Measurements from ENCODE around the gene MSANTD3. TPM values are rescaled to one million over a fixed set of nuclear protein-coding genes. Genes with fewer than 3 reads are reported as not detected.
A peak's percentile ranks its signal among the peaks of the same experiment; 100 is the strongest.

MSANTD3 gene
- total and polyA plus RNA-seq, 8 donors: 1.2 to 121 (median 17.4) TPM

- Histone ChIP-seq H3K4me1 (peaks cover 0 to 10% (median 0%) of the 10 kb centered on the region in 4 donors), H3K27me3 (no peaks in the 10 kb centered on the region), H3K4me3 (no peak overlapping the region), H3K36me3 (no peaks in the 10 kb centered on the region), H3K27ac (no peak overlapping the region), H3K9me3 (no peaks in the 10 kb centered on the region)
- no peak for DNase-seq
- TF ChIP-seq EP300 (IDR thresholded peaks at IDR 0.05): no peak
- TF ChIP-seq CTCF (IDR thresholded peaks at IDR 0.05): no peak
- no peak for TF ChIP-seq POLR2A (IDR thresholded peaks at IDR 0.05)
- TF ChIP-seq POLR2AphosphoS5 (IDR thresholded peaks at IDR 0.05): no peak
- intact Hi-C loops (cut with DNase I; ENCODE audit: low total_unique reads): no loop called here
- WGBS, 5 donors: 96 to 98% (median 97%) methylated on average over 2 of the region's 2 CpGs
Observed at GRCh38 chr9:100466171-100466828, 39.4 kb downstream of the MSANTD3 start.

GRCh38 chr9:100466829-100467221, 39.9 kb downstream of the MSANTD3 start:
- intact Hi-C loops (cut with DNase I; ENCODE audit: low total_unique reads): no loop called here
- no peaks in the 10 kb centered on the region for H3K9me3 ChIP-seq
- H3K36me3 ChIP-seq: no peaks in the 10 kb centered on the region
- WGBS, 5 donors: 22 to 60% (median 50%) methylated on average over 1 of the region's 1 CpG
- H3K4me1 ChIP-seq: peaks cover 0 to 10% (median 0%) of the 10 kb centered on the region in 4 donors
- no peak for DNase-seq
- no peak overlapping the region for H3K4me3 ChIP-seq
- no peaks in the 10 kb centered on the region for H3K27me3 ChIP-seq
- no peak for TF ChIP-seq CTCF (IDR thresholded peaks at IDR 0.05)
- no peak for TF ChIP-seq POLR2A (IDR thresholded peaks at IDR 0.05)
- TF ChIP-seq EP300 (IDR thresholded peaks at IDR 0.05): no peak
- TF ChIP-seq POLR2AphosphoS5 (IDR thresholded peaks at IDR 0.05): no peak
- H3K27ac ChIP-seq: no peak overlapping the region

- Histone ChIP-seq H3K27me3 (peaks cover 0 to 5% (median 5%) of the 10 kb centered on the region in 3 donors), H3K36me3 (no peaks in the 10 kb centered on the region), H3K9me3 (no peaks in the 10 kb centered on the region), H3K4me1 (peaks cover 0 to 15% (median 3%) of the 10 kb centered on the region in 4 donors), H3K27ac (no peak overlapping the region), H3K4me3 (no peak overlapping the region)
- 82 to 99% (median 95%) methylated on average over 6 of the region's 6 CpGs for WGBS, 5 donors
- intact Hi-C loops (cut with DNase I; ENCODE audit: low total_unique reads): no loop called here
- TF ChIP-seq EP300 (IDR thresholded peaks at IDR 0.05) (no peak), CTCF (IDR thresholded peaks at IDR 0.05) (no peak), POLR2A (IDR thresholded peaks at IDR 0.05) (no peak), POLR2AphosphoS5 (IDR thresholded peaks at IDR 0.05) (no peak)
- DNase-seq: no peak
Observed at GRCh38 chr9:100468041-100468440, 41.1 kb downstream of the MSANTD3 start.

- intact Hi-C loops (cut with DNase I; ENCODE audit: low total_unique reads): no loop called here
- TF ChIP-seq CTCF (IDR thresholded peaks at IDR 0.05): no peak
- no peak for TF ChIP-seq POLR2AphosphoS5 (IDR thresholded peaks at IDR 0.05)
- no peak for TF ChIP-seq EP300 (IDR thresholded peaks at IDR 0.05)
- TF ChIP-seq POLR2A (IDR thresholded peaks at IDR 0.05): no peak
- H3K9me3 ChIP-seq: no peaks in the 10 kb centered on the region
- peaks cover 0 to 24% (median 21%) of the 10 kb centered on the region in 3 donors for H3K27me3 ChIP-seq
- H3K4me1 ChIP-seq: peaks cover 9 to 18% (median 13%) of the 10 kb centered on the region in 4 donors
- H3K27ac ChIP-seq: no peak overlapping the region
- no peaks in the 10 kb centered on the region for H3K36me3 ChIP-seq
- DNase-seq: no peak
- 48 to 72% (median 67%) methylated on average over 3 of the region's 3 CpGs for WGBS, 5 donors
- peak overlapping the region in 2 of 4 donors; percentile 56 to 74 for H3K4me3 ChIP-seq
Observed at GRCh38 chr9:100472268-100472667, 45.3 kb downstream of the MSANTD3 start.
